COLO829 (cell line): Measurements from ENCODE around the gene CACNB4.
"Not testable (repeated sequence)": the region's sequence is repeated elsewhere in the genome, so short reads cannot be mapped to it uniquely, and the experiment has no call there.

Experiments
- DNase-seq: peaks from one replicate; pipeline ENCODE4 v3.0.0; 2012; ENCODE audit warnings: low spot score

The CACNB4 gene

GRCh38 chr2:152050915-152051314 lies 47.9 kb downstream of the CACNB4 start:
- DNase-seq, result no peak

- no peak for DNase-seq
Measured at GRCh38 chr2:152050341-152050740, 48.5 kb downstream of the CACNB4 start.

GRCh38 chr2:152049541-152049940 lies 49.3 kb downstream of the CACNB4 start:
- DNase-seq, result no peak

- no peak for DNase-seq
Measured at GRCh38 chr2:152047824-152048471, 50.9 kb downstream of the CACNB4 start.

- DNase-seq, result no peak
Measured at GRCh38 chr2:152046940-152047339, 51.9 kb downstream of the CACNB4 start.

- DNase-seq, result no peak
Measured at GRCh38 chr2:152042636-152043615, 55.9 kb downstream of the CACNB4 start.

- no peak for DNase-seq
Measured at GRCh38 chr2:152038441-152038958, 60.3 kb downstream of the CACNB4 start.

- no peak for DNase-seq
Measured at GRCh38 chr2:152037743-152038435, 61.0 kb downstream of the CACNB4 start.

- peak; percentile 59 for DNase-seq
Measured at GRCh38 chr2:152036611-152037469, 62.0 kb downstream of the CACNB4 start.

GRCh38 chr2:152034257-152034801 lies 64.5 kb downstream of the CACNB4 start:
- no peak for DNase-seq

GRCh38 chr2:152033011-152033925 lies 65.6 kb downstream of the CACNB4 start:
- DNase-seq, result no peak

GRCh38 chr2:152031747-152032306 lies 67.0 kb downstream of the CACNB4 start:
- DNase-seq, result no peak

- DNase-seq, result not testable (repeated sequence)
Measured at GRCh38 chr2:152030596-152031328, 68.1 kb downstream of the CACNB4 start.

GRCh38 chr2:152028182-152028862 lies 70.5 kb downstream of the CACNB4 start:
- DNase-seq, result no peak

- DNase-seq, result peak; percentile 33
Measured at GRCh38 chr2:152025678-152026287, 73.1 kb downstream of the CACNB4 start.

- no peak for DNase-seq
Measured at GRCh38 chr2:152024477-152024876, 74.4 kb downstream of the CACNB4 start.

- no peak for DNase-seq
Measured at GRCh38 chr2:152022090-152022489, 76.8 kb downstream of the CACNB4 start.

GRCh38 chr2:152021001-152021400 lies 77.8 kb downstream of the CACNB4 start:
- not testable (repeated sequence) for DNase-seq
